ENCODE data around the gene CARD6. TPM values are rescaled to one million over a fixed set of nuclear protein-coding genes. Genes with fewer than 3 reads are reported as not detected.
A peak's percentile ranks its signal among the peaks of the same experiment; 100 is the strongest.

Gene CARD6
- total and polyA plus RNA-seq, 9 of the 15 experiments (the other 6 are each of a cell fraction or from before 2014, with no cell fraction given): 3.5 to 8.3 (median 5.9) TPM

DNA sequence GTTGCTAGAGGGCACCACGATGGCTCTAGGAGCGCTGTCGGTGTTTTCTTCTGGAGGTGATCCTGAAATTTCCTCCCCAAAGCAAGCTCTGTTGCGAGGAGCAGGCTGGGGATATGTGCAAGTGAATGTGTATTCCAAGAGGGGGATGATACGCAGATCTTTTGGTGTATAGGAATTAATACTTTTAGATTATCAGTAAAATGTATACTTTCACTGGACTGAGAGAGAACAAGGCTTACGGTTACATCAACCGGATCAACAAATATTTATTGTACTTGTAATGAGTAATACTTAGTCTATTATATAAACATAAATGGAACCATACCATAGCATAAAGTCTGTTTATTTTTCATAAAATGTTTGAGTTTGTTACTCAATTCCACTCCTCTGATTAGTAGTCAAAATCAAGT lies 42.4 kb upstream of the CARD6 start (continued):
- TF ChIP-seq CHD1 (IDR thresholded peaks at IDR 0.05; ENCODE audit: low read length) (peak; percentile 7), MAFG (tag; conservative IDR thresholded peaks at IDR 0.05) (no peak), ELF4 (CRISPR knock-in tag; IDR thresholded peaks at IDR 0.05) (no peak), MAFK (IDR thresholded peaks at IDR 0.05; ENCODE audit: low read length) (peak; percentile 8; the same call in 1 of the 2 replicates), FOXP1 (CRISPR knock-in tag; IDR thresholded peaks at IDR 0.05) (no peak), ZKSCAN8 (CRISPR knock-in tag; IDR thresholded peaks at IDR 0.05) (no peak), SIX5 (IDR thresholded peaks at IDR 0.05; ENCODE audit: borderline replicate concordance in 1 of 2, insufficient read depth in 1 of 2, low read depth in 1 of 2, low read length in 2 of 2) (0 out of 4 replicates have a peak, but pooled peaks of 1 of the 2 experiments have one; percentile 3), TEAD2 (tag; IDR thresholded peaks at IDR 0.05) (no peak)
- TF ChIP-seq, protein P1, sequence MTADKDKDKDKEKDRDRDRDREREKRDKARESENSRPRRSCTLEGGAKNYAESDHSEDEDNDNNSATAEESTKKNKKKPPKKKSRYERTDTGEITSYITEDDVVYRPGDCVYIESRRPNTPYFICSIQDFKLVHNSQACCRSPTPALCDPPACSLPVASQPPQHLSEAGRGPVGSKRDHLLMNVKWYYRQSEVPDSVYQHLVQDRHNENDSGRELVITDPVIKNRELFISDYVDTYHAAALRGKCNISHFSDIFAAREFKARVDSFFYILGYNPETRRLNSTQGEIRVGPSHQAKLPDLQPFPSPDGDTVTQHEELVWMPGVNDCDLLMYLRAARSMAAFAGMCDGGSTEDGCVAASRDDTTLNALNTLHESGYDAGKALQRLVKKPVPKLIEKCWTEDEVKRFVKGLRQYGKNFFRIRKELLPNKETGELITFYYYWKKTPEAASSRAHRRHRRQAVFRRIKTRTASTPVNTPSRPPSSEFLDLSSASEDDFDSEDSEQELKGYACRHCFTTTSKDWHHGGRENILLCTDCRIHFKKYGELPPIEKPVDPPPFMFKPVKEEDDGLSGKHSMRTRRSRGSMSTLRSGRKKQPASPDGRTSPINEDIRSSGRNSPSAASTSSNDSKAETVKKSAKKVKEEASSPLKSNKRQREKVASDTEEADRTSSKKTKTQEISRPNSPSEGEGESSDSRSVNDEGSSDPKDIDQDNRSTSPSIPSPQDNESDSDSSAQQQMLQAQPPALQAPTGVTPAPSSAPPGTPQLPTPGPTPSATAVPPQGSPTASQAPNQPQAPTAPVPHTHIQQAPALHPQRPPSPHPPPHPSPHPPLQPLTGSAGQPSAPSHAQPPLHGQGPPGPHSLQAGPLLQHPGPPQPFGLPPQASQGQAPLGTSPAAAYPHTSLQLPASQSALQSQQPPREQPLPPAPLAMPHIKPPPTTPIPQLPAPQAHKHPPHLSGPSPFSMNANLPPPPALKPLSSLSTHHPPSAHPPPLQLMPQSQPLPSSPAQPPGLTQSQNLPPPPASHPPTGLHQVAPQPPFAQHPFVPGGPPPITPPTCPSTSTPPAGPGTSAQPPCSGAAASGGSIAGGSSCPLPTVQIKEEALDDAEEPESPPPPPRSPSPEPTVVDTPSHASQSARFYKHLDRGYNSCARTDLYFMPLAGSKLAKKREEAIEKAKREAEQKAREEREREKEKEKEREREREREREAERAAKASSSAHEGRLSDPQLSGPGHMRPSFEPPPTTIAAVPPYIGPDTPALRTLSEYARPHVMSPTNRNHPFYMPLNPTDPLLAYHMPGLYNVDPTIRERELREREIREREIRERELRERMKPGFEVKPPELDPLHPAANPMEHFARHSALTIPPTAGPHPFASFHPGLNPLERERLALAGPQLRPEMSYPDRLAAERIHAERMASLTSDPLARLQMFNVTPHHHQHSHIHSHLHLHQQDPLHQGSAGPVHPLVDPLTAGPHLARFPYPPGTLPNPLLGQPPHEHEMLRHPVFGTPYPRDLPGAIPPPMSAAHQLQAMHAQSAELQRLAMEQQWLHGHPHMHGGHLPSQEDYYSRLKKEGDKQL (CRISPR knock-in tag; IDR thresholded peaks at IDR 0.05; ENCODE audit: borderline replicate concordance): no peak
- TF ChIP-seq, protein P2, sequence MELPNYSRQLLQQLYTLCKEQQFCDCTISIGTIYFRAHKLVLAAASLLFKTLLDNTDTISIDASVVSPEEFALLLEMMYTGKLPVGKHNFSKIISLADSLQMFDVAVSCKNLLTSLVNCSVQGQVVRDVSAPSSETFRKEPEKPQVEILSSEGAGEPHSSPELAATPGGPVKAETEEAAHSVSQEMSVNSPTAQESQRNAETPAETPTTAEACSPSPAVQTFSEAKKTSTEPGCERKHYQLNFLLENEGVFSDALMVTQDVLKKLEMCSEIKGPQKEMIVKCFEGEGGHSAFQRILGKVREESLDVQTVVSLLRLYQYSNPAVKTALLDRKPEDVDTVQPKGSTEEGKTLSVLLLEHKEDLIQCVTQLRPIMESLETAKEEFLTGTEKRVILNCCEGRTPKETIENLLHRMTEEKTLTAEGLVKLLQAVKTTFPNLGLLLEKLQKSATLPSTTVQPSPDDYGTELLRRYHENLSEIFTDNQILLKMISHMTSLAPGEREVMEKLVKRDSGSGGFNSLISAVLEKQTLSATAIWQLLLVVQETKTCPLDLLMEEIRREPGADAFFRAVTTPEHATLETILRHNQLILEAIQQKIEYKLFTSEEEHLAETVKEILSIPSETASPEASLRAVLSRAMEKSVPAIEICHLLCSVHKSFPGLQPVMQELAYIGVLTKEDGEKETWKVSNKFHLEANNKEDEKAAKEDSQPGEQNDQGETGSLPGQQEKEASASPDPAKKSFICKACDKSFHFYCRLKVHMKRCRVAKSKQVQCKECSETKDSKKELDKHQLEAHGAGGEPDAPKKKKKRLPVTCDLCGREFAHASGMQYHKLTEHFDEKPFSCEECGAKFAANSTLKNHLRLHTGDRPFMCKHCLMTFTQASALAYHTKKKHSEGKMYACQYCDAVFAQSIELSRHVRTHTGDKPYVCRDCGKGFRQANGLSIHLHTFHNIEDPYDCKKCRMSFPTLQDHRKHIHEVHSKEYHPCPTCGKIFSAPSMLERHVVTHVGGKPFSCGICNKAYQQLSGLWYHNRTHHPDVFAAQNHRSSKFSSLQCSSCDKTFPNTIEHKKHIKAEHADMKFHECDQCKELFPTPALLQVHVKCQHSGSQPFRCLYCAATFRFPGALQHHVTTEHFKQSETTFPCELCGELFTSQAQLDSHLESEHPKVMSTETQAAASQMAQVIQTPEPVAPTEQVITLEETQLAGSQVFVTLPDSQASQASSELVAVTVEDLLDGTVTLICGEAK (IDR thresholded peaks at IDR 0.05): 0 out of 2 replicates have a peak, but pooled peaks have one; percentile 13
- TF ChIP-seq, protein P2 (CRISPR knock-in tag; IDR thresholded peaks at IDR 0.05): no peak
- TF ChIP-seq, protein P3, sequence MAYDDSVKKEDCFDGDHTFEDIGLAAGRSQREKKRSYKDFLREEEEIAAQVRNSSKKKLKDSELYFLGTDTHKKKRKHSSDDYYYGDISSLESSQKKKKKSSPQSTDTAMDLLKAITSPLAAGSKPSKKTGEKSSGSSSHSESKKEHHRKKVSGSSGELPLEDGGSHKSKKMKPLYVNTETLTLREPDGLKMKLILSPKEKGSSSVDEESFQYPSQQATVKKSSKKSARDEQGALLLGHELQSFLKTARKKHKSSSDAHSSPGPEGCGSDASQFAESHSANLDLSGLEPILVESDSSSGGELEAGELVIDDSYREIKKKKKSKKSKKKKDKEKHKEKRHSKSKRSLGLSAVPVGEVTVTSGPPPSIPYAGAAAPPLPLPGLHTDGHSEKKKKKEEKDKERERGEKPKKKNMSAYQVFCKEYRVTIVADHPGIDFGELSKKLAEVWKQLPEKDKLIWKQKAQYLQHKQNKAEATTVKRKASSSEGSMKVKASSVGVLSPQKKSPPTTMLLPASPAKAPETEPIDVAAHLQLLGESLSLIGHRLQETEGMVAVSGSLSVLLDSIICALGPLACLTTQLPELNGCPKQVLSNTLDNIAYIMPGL (CRISPR knock-in tag; IDR thresholded peaks at IDR 0.05): no peak
